Smooth muscle cell (in vitro differentiated cells): ENCODE measurements around the gene FBN1. TPM values are rescaled to one million over a fixed set of nuclear protein-coding genes. Genes with fewer than 3 reads are reported as not detected.
A peak's percentile ranks its signal among the peaks of the same experiment; 100 is the strongest.

Experiments used
- DNase-seq: peaks from one replicate; lab custom pipeline; 2025; ENCODE audit not compliant: unreplicated experiment; lab: John Stamatoyannopoulos, UW
- H2AFZ ChIP-seq: fragments of 200-600 bp; sonication (generic); 2 replicates; pipeline ENCODE4 v1.6.0; 2016; ENCODE audit warnings: antibody characterized with exemption, low read depth, mild to moderate bottlenecking
- H3F3A ChIP-seq: fragments of 200-600 bp; sonication (generic); 2 replicates; pipeline ENCODE4 v1.6.0; 2017; ENCODE audit warnings: antibody characterized with exemption, low read depth
- H3K27ac ChIP-seq: fragments of 200-600 bp; sonication (generic); 2 replicates; pipeline ENCODE4 v1.5.1; 2016; ENCODE audit warnings: low read depth, mild to moderate bottlenecking
- H3K27me3 ChIP-seq: fragments of 200-600 bp; sonication (generic); 2 replicates; pipeline ENCODE4 v1.6.1; 2016; ENCODE audit warnings: low read depth, mild to moderate bottlenecking
- H3K36me3 ChIP-seq: fragments of 200-600 bp; sonication (generic); 2 replicates; pipeline ENCODE4 v1.5.1; 2016; ENCODE audit warnings: low read depth
- H3K4me1 ChIP-seq: fragments of 200-600 bp; sonication (generic); 2 replicates; pipeline ENCODE4 v1.5.1; 2016; ENCODE audit warnings: low read depth
- H3K4me2 ChIP-seq: fragments of 200-600 bp; sonication (generic); 2 replicates; pipeline ENCODE4 v1.6.0; 2016; ENCODE audit warnings: mild to moderate bottlenecking
- H3K4me3 ChIP-seq: fragments of 200-600 bp; sonication (generic); 2 replicates; pipeline ENCODE4 v1.5.1; 2016; ENCODE audit warnings: mild to moderate bottlenecking
- H3K79me2 ChIP-seq: fragments of 200-600 bp; sonication (generic); 2 replicates; pipeline ENCODE4 v1.6.0; 2016; ENCODE audit warnings: low read depth, mild to moderate bottlenecking
- H3K9ac ChIP-seq: fragments of 200-600 bp; sonication (generic); 2 replicates; pipeline ENCODE4 v1.6.0; 2016; ENCODE audit warnings: low read depth
- H3K9me3 ChIP-seq: fragments of 200-600 bp; sonication (generic); replicated peaks from 2 replicates; pipeline ENCODE4 v1.5.1; 2016; ENCODE audit warnings: low read depth
- H4K20me1 ChIP-seq: fragments of 200-600 bp; sonication (generic); 2 replicates; pipeline ENCODE4 v1.6.0; 2016; ENCODE audit warnings: low read depth
- CTCF ChIP-seq: fragments of 200-600 bp; sonication (generic); IDR thresholded peaks from 2 replicates; pipeline ENCODE4 v1.5.1; 2017; ENCODE audit warnings: borderline replicate concordance, mild to moderate bottlenecking, antibody characterized with exemption; ENCODE audit not compliant: insufficient read depth, poor library complexity, severe bottlenecking
- WGBS: methylation state at CpG from one replicate; pipeline ENCODE4 v1.1.7; 2016; ENCODE audit warnings: low lambda C conversion rate; 5-methylcytosine and 5-hydroxymethylcytosine counted together
- polyA plus RNA-seq: library from polyadenylated mRNA; unstranded; fragments of >200 nt; fragmentation: Nextera tagmentation; extraction: Ambion mirVana; gene quantifications from 2 replicates; pipeline ENCODE4 v1.2.1, GENCODE V29; 2016
- total RNA-seq: library from RNA; depleted of rRNA; stranded (reverse); fragments of >200 nt; gene quantifications from 2 replicates; pipeline ENCODE4 v1.2.3, GENCODE V29; 2014

FBN1 gene
- total and polyA plus RNA-seq, 2 experiments from 2014 or later = 137 to 330 TPM

GRCh38 chr15:48560321-48561051, 85.0 kb downstream of the FBN1 start:
- H3K4me3 ChIP-seq = no peak overlapping the region
- H3K4me2 ChIP-seq = peak overlapping the region; percentile 49
- no peak for DNase-seq
- peaks cover 41% of the 10 kb centered on the region for H3K4me1 ChIP-seq
- H3F3A ChIP-seq = peaks cover 20% of the 10 kb centered on the region
- TF ChIP-seq CTCF = no peak
- H3K36me3 ChIP-seq = no peaks in the 10 kb centered on the region
- WGBS = 93% methylated on average over 7 of the region's 7 CpGs
- H2AFZ ChIP-seq = no peak overlapping the region
- H3K79me2 ChIP-seq = peaks cover 28% of the 10 kb centered on the region
- H3K9me3 ChIP-seq = no peaks in the 10 kb centered on the region
- peak overlapping the region; percentile 32 for H3K9ac ChIP-seq
- no peaks in the 10 kb centered on the region for H3K27me3 ChIP-seq
- H4K20me1 ChIP-seq = peaks cover 2% of the 10 kb centered on the region
- peak overlapping the region; percentile 92 for H3K27ac ChIP-seq

GRCh38 chr15:48559285-48559684, 86.2 kb downstream of the FBN1 start:
- TF ChIP-seq CTCF = no peak
- no peaks in the 10 kb centered on the region for H3K9me3 ChIP-seq
- no peaks in the 10 kb centered on the region for H3K36me3 ChIP-seq
- no peak for DNase-seq
- peak overlapping the region; percentile 3 for H3K4me3 ChIP-seq
- no peaks in the 10 kb centered on the region for H3K27me3 ChIP-seq
- no peaks in the 10 kb centered on the region for H4K20me1 ChIP-seq
- H2AFZ ChIP-seq = no peak overlapping the region
- WGBS = 7% methylated on average over 5 of the region's 5 CpGs
- peaks cover 27% of the 10 kb centered on the region for H3F3A ChIP-seq
- peaks cover 50% of the 10 kb centered on the region for H3K4me1 ChIP-seq
- peak overlapping the region; percentile 92 for H3K27ac ChIP-seq
- peaks cover 21% of the 10 kb centered on the region for H3K79me2 ChIP-seq
- H3K4me2 ChIP-seq = peak overlapping the region; percentile 49
- peak overlapping the region; percentile 32 for H3K9ac ChIP-seq

- DNase-seq = no peak
- peak overlapping the region; percentile 49 for H3K4me2 ChIP-seq
- H3K4me3 ChIP-seq = no peak overlapping the region
- H4K20me1 ChIP-seq = no peaks in the 10 kb centered on the region
- peak overlapping the region; percentile 92 for H3K27ac ChIP-seq
- H3K79me2 ChIP-seq = peaks cover 11% of the 10 kb centered on the region
- peaks cover 61% of the 10 kb centered on the region for H3K4me1 ChIP-seq
- no peaks in the 10 kb centered on the region for H3K36me3 ChIP-seq
- H2AFZ ChIP-seq = no peak overlapping the region
- H3K27me3 ChIP-seq = no peaks in the 10 kb centered on the region
- H3F3A ChIP-seq = peaks cover 28% of the 10 kb centered on the region
- no peak for TF ChIP-seq CTCF
- no peaks in the 10 kb centered on the region for H3K9me3 ChIP-seq
- H3K9ac ChIP-seq = peak overlapping the region; percentile 32
Observed at GRCh38 chr15:48558226-48558625, 87.3 kb downstream of the FBN1 start.

GRCh38 chr15:48557335-48557734, 88.2 kb downstream of the FBN1 start:
- no peaks in the 10 kb centered on the region for H4K20me1 ChIP-seq
- peaks cover 3% of the 10 kb centered on the region for H3K79me2 ChIP-seq

More at GRCh38 chr15:48557335-48557734, 88.2 kb downstream of the FBN1 start:
- WGBS = 98% methylated on average over 8 of the region's 8 CpGs
- Histone ChIP-seq H3K4me3 (no peak overlapping the region), H3K9me3 (no peaks in the 10 kb centered on the region), H3K36me3 (no peaks in the 10 kb centered on the region), H3F3A (peaks cover 28% of the 10 kb centered on the region), H3K27ac (peak overlapping the region; percentile 98), H3K9ac (no peak overlapping the region), H2AFZ (no peak overlapping the region), H3K27me3 (no peaks in the 10 kb centered on the region), H3K4me1 (peaks cover 65% of the 10 kb centered on the region), H3K4me2 (no peak overlapping the region)
- no peak for DNase-seq
- TF ChIP-seq CTCF = no peak
